AG04450 (cell line): ENCODE results near the gene ACSM2B. TPM values are rescaled to one million over a fixed set of nuclear protein-coding genes. Genes with fewer than 3 reads are reported as not detected.
"Not testable (repeated sequence)": the region's sequence is repeated elsewhere in the genome, so short reads cannot be mapped to it uniquely, and the experiment has no call there.

ENCODE experiments used
- CTCF ChIA-PET: fragments of 300-600, 350-600 bp; formaldehyde crosslinking; extraction: SDS; loops from one replicate; lab custom pipeline; 2022; ENCODE audit warnings: antibody characterized with exemption, inconsistent platforms; lab: Charles Lee
- POLR2A ChIA-PET: fragments of 350-600 bp; formaldehyde crosslinking; extraction: SDS; loops from one replicate; lab custom pipeline; 2021; ENCODE audit warnings: antibody characterized with exemption, inconsistent platforms; lab: Yijun Ruan, JAX
- DNase-seq: peaks from one replicate; pipeline ENCODE4 v3.0.0-alpha.2; 2011; ENCODE audit warnings: low read depth, low spot score
- H3K27ac ChIP-seq: one replicate; pipeline ENCODE4 v1.5.1; 2012; ENCODE audit warnings: low read depth, low read length, control low read depth
- H3K27me3 ChIP-seq: one replicate; pipeline ENCODE4 v1.6.0; 2012; ENCODE audit warnings: low read length; ENCODE audit not compliant: control insufficient read depth, insufficient read depth
- H3K4me3 ChIP-seq: 2 replicates; pipeline ENCODE4 v1.5.1; 2011; ENCODE audit warnings: mild to moderate bottlenecking, low read depth, low read length, control low read depth
- H3K9me3 ChIP-seq: 2 replicates; pipeline ENCODE4 v1.5.1; 2012; ENCODE audit warnings: low read length; ENCODE audit not compliant: control insufficient read depth, insufficient read depth
- CTCF ChIP-seq: IDR thresholded peaks from 2 replicates; pipeline ENCODE4 v1.5.1; 2011; ENCODE audit warnings: low read depth, low read length, control low read depth, inconsistent platforms
- polyA minus RNA-seq: library from RNA; depleted of rRNA, polyadenylated mRNA; stranded (reverse); fragments of >200 nt; gene quantifications from 2 replicates; pipeline ENCODE4 v1.2.3, GENCODE V29; 2011; rRNA and poly(A)+ RNA removed
- polyA plus RNA-seq: library from polyadenylated mRNA; depleted of rRNA; stranded (reverse); fragments of >200 nt; gene quantifications from 2 replicates; pipeline ENCODE4 v1.2.3, GENCODE V29; 2011; rRNA removed

ACSM2B gene, protein sequence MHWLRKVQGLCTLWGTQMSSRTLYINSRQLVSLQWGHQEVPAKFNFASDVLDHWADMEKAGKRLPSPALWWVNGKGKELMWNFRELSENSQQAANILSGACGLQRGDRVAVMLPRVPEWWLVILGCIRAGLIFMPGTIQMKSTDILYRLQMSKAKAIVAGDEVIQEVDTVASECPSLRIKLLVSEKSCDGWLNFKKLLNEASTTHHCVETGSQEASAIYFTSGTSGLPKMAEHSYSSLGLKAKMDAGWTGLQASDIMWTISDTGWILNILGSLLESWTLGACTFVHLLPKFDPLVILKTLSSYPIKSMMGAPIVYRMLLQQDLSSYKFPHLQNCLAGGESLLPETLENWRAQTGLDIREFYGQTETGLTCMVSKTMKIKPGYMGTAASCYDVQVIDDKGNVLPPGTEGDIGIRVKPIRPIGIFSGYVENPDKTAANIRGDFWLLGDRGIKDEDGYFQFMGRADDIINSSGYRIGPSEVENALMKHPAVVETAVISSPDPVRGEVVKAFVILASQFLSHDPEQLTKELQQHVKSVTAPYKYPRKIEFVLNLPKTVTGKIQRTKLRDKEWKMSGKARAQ
- polyA plus RNA-seq (not detected in 2 replicates), polyA minus RNA-seq (not detected in 2 replicates)

DNA sequence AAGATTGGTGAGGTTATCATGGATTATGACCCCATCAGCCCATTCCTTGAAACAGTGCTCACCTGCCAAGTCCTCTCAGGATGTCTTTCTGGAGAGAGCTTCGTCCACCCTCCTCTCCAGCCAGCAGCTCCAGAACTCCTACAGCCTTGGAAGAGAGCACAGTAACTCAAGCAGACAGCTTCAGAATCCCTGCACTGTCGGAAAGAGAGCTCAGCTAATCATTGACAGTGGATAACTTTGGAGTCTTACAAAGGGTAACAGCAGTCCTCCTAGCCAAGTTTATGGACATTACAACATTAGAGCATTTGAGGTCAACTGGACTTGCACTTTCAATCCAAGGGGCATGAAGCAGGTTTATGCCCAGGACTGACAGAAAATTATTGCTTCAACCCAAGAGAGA is at the start of gene ACSM2B:
TSS of gene ACSM2B (minus strand) at position 223 of the 400 bp plus-strand sequence. CDS start 11,522 bp downstream, outside the sequence.
- H3K4me3 ChIP-seq, DNase-seq, POLR2A ChIA-PET, H3K27me3 ChIP-seq, H3K9me3 ChIP-seq, CTCF ChIA-PET, H3K27ac ChIP-seq: not testable (repeated sequence)

- CTCF ChIA-PET = no interaction called here
- H3K27ac ChIP-seq = no peak overlapping the region
- DNase-seq = no peak
- POLR2A ChIA-PET = no interaction called here
- H3K9me3 ChIP-seq = peaks cover 7% of the 10 kb centered on the region; the same call in 1 of the 2 replicates
- H3K27me3 ChIP-seq = no peaks in the 10 kb centered on the region
- no peak overlapping the region for H3K4me3 ChIP-seq
- TF ChIP-seq CTCF = no peak
Observed at GRCh38 chr16:20624882-20625807, 49.0 kb upstream of the ACSM2B start.

- H3K27ac ChIP-seq = no peak overlapping the region
- ChIA-PET CTCF (no interaction called here), POLR2A (no interaction called here)
- DNase-seq = no peak
- TF ChIP-seq CTCF = no peak
- no peak overlapping the region for H3K4me3 ChIP-seq
- peaks cover 7% of the 10 kb centered on the region; the same call in 1 of the 2 replicates for H3K9me3 ChIP-seq
- H3K27me3 ChIP-seq = no peaks in the 10 kb centered on the region
Observed at GRCh38 chr16:20624205-20624604, 48.0 kb upstream of the ACSM2B start.

GRCh38 chr16:20622498-20622870 is 46.3 kb upstream of the ACSM2B start:
- TF ChIP-seq CTCF = no peak
- H3K4me3 ChIP-seq = no peak overlapping the region
- peaks cover 7% of the 10 kb centered on the region; the same call in 1 of the 2 replicates for H3K9me3 ChIP-seq
- CTCF ChIA-PET = no interaction called here
- POLR2A ChIA-PET = no interaction called here
- DNase-seq = no peak
- H3K27me3 ChIP-seq = no peaks in the 10 kb centered on the region
- no peak overlapping the region for H3K27ac ChIP-seq

- Histone ChIP-seq H3K27me3 (no peaks in the 10 kb centered on the region), H3K27ac (no peak overlapping the region), H3K9me3 (peaks cover 7% of the 10 kb centered on the region; the same call in 1 of the 2 replicates), H3K4me3 (no peak overlapping the region)
- no peak for TF ChIP-seq CTCF
- POLR2A ChIA-PET = no interaction called here
- CTCF ChIA-PET = no interaction called here
- DNase-seq = no peak
Observed at GRCh38 chr16:20621406-20621805, 45.2 kb upstream of the ACSM2B start.
